ENCODE measurements around the gene JAG1.

DNA sequence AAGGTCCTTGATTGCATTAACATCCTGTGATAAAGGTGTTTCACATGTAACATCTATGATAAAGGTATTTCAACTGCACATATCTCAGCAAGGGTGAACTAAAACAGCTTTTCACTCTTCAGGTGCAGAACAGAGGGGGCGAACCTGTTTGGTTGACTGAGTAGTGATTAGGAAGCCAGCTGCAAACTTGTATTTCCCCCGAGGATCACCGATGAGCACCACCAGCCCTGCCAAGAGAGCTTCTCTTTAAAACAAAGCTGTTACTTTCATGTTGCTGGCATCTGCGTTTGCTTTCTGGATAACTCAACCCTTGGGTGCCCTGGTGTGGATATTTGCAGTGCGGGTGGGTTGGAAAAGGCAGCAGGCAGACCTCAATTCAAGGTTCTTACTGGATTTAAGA, 39.6 kb downstream of the JAG1 start:
- TF ChIP-seq, protein P1, sequence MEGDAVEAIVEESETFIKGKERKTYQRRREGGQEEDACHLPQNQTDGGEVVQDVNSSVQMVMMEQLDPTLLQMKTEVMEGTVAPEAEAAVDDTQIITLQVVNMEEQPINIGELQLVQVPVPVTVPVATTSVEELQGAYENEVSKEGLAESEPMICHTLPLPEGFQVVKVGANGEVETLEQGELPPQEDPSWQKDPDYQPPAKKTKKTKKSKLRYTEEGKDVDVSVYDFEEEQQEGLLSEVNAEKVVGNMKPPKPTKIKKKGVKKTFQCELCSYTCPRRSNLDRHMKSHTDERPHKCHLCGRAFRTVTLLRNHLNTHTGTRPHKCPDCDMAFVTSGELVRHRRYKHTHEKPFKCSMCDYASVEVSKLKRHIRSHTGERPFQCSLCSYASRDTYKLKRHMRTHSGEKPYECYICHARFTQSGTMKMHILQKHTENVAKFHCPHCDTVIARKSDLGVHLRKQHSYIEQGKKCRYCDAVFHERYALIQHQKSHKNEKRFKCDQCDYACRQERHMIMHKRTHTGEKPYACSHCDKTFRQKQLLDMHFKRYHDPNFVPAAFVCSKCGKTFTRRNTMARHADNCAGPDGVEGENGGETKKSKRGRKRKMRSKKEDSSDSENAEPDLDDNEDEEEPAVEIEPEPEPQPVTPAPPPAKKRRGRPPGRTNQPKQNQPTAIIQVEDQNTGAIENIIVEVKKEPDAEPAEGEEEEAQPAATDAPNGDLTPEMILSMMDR (IDR thresholded peaks at IDR 0.05; ENCODE audit: low read depth, low read length): no peak
- TF ChIP-seq, protein P2, sequence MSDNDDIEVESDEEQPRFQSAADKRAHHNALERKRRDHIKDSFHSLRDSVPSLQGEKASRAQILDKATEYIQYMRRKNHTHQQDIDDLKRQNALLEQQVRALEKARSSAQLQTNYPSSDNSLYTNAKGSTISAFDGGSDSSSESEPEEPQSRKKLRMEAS (IDR thresholded peaks at IDR 0.05; ENCODE audit: low read depth, low read length): no peak
- no peak for TF ChIP-seq MYC (IDR thresholded peaks at IDR 0.05; ENCODE audit: low read depth, low read length)

All from NB4 (cell line).